Upper lobe of left lung (tissue), 6 donors: ENCODE results near the gene DRD5. TPM values are rescaled to one million over a fixed set of nuclear protein-coding genes. Genes with fewer than 3 reads are reported as not detected.
"Not testable (repeated sequence)": the region's sequence is repeated elsewhere in the genome, so short reads cannot be mapped to it uniquely, and the experiment has no call there.

Experiments used
- ATAC-seq, 2 donors: fragments of 200-7000 bp; cut with Tn5 transposase; one replicate each; pipeline ENCODE4 v1.9.1; 2022; ENCODE audit warnings: mild to moderate bottlenecking in 2 of 2, moderate library complexity in 2 of 2; ENCODE audit not compliant: low FRiP score in 2 of 2
- DNase-seq, 2 donors: peaks; one replicate each; pipeline ENCODE4 v3.0.0-alpha.2; 2019 to 2020
- H3K27ac ChIP-seq, 4 donors: fragments of 200-600 bp; sonication (generic); one replicate each; pipeline ENCODE4 v1.5.1; 2016 to 2019
- H3K27me3 ChIP-seq, 4 donors: fragments of 200-600 bp; sonication (generic); one replicate each; pipeline ENCODE4 v1.5.1; 2017 to 2019
- H3K36me3 ChIP-seq, 4 donors: fragments of 200-600 bp; sonication (generic); one replicate each; pipeline ENCODE4 v1.5.1; 2016 to 2019
- H3K4me1 ChIP-seq, 4 donors: fragments of 200-600 bp; sonication (generic); one replicate each; pipeline ENCODE4 v1.5.1; 2018 to 2019
- H3K4me3 ChIP-seq, 4 donors: fragments of 200-600 bp; sonication (generic); one replicate each; pipeline ENCODE4 v1.5.1; 2017 to 2019; ENCODE audit warnings: mild to moderate bottlenecking in 2 of 4, moderate library complexity in 1 of 4
- H3K9me3 ChIP-seq, 4 donors: fragments of 200-600 bp; sonication (generic); one replicate each; pipeline ENCODE4 v1.5.1; 2018 to 2019
- EP300 ChIP-seq, 4 donors: sonication (generic); formaldehyde crosslinking; IDR thresholded peaks; one replicate each; pipeline ENCODE4 v1.5.1; 2017; ENCODE audit warnings: antibody characterized with exemption in 4 of 4, control low read depth in 2 of 4
- POLR2A ChIP-seq, 4 donors: fragments of 450-650 bp; IDR thresholded peaks; one replicate each; pipeline ENCODE4 v1.5.1; 2016 to 2017; ENCODE audit warnings: antibody characterized with exemption in 4 of 4, mild to moderate bottlenecking in 2 of 4
- POLR2AphosphoS5 ChIP-seq, 2 donors: sonication (generic); formaldehyde crosslinking; IDR thresholded peaks; one replicate each; pipeline ENCODE4 v1.5.1; 2017; ENCODE audit warnings: antibody characterized with exemption in 2 of 2
- WGBS, 2 donors: methylation state at CpG; one replicate each; pipeline ENCODE4 v1.1.5; 2017 to 2018; 5-methylcytosine and 5-hydroxymethylcytosine counted together
- total RNA-seq, 6 donors: library from RNA; depleted of rRNA in 4 of 6; stranded (reverse); fragments of >200 nt in 4 of 6; gene quantifications; one replicate each; pipeline versions ENCODE4 v1.1.0 to v1.2.1, GENCODE V29; 2016 to 2021
- TF ChIP-seq, protein P1 (sequence below), 6 experiments: fragments of 450-650 bp in 4 of 6; fragments of 200-600 bp in 2 of 6; sonication (generic) in 2 of 6; IDR thresholded peaks; one replicate each; pipeline ENCODE4 v1.5.1; 2016 to 2019; ENCODE audit warnings: antibody characterized with exemption in 6 of 6
- donor health status: DM: no; HTN: no; CAD: no; lungs with moderate emphysema.
- donor health status: DM: no; HTN: yes; CAD: no; lungs with severe emphysema.

The DRD5 gene
- not detected for total RNA-seq

DNA sequence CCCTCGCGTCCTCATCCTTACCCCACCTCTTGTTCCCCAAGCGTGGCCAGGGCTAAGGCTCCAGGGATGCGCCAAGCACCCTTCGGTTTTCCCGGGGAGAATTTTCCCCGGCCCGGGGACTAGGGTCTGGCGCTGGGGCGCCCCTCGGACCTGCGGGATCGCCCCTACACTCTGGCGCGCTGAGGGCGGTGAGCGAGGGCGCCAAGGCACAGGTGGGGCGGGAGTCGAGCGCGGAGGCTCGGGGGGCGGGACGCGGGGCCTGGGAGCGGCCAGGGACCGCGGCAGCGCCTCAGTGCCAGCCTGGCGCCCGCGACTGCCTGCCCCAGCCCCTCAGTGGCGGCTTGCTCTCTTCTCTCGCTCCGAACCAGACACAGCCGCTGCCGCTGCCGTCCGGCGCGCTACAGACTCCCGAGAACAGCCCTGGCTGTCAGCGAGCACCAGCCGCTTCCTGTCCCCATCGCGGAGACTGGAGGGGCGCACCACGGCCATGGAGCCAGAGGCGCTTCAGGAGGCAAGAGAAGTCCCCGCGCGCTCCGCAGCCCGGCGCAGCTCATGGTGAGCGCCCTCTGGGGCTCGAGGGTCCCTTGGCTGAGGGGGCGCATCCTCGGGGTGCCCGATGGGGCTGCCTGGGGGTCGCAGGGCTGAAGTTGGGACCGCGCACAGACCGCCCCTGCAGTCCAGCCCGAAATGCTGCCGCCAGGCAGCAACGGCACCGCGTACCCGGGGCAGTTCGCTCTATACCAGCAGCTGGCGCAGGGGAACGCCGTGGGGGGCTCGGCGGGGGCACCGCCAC is at the start of gene DRD5:
Gene DRD5, plus strand, starts transcription at position 292 of the 793 bp plus-strand sequence. Its CDS starts 396 bp downstream, at position 688.
- H3K36me3 ChIP-seq, result no peaks in the 10 kb centered on the region
- peaks cover 0 to 10% (median 0%) of the 10 kb centered on the region in 4 donors for H3K4me1 ChIP-seq
- 6 to 10% methylated on average over 4 to 34 of the region's 78 CpGs for WGBS, 2 donors
- no peak for TF ChIP-seq EP300 (IDR thresholded peaks at IDR 0.05)
- TF ChIP-seq POLR2A (IDR thresholded peaks at IDR 0.05), result no peak
- TF ChIP-seq, protein P1, sequence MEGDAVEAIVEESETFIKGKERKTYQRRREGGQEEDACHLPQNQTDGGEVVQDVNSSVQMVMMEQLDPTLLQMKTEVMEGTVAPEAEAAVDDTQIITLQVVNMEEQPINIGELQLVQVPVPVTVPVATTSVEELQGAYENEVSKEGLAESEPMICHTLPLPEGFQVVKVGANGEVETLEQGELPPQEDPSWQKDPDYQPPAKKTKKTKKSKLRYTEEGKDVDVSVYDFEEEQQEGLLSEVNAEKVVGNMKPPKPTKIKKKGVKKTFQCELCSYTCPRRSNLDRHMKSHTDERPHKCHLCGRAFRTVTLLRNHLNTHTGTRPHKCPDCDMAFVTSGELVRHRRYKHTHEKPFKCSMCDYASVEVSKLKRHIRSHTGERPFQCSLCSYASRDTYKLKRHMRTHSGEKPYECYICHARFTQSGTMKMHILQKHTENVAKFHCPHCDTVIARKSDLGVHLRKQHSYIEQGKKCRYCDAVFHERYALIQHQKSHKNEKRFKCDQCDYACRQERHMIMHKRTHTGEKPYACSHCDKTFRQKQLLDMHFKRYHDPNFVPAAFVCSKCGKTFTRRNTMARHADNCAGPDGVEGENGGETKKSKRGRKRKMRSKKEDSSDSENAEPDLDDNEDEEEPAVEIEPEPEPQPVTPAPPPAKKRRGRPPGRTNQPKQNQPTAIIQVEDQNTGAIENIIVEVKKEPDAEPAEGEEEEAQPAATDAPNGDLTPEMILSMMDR (IDR thresholded peaks at IDR 0.05), result no peak
- TF ChIP-seq POLR2AphosphoS5 (IDR thresholded peaks at IDR 0.05), result no peak
- ATAC-seq (no peak), DNase-seq (peak in 1 of 2 donors; percentile 81)
- H3K4me3 ChIP-seq, result peak within 1 kb of the TSS in 2 of 4 donors; percentile 6 to 14
- H3K27ac ChIP-seq, result no peak within 1 kb of the TSS
- no peaks in the 10 kb centered on the region for H3K9me3 ChIP-seq
- H3K27me3 ChIP-seq, result peaks cover 0 to 14% (median under 1%) of the 10 kb centered on the region in 4 donors

DNA sequence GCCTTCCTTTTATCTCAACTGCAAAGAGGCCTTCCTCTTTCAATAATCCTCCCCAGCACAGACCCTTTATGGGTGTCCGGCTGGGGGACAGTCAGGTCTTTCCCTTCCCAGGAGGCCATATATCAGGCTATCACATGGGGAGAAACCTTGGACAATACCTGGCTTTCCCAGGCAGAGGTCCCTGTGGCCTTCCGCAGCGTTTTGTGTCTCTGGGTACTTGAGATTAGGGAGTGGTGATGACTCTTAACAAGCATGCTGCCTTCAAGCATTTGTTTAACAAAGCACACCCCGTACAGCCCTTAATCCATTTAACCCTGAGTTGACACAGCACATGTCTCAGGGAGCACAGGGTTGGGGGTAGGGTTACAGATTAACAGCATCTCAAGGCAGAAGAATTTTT is 49.2 kb upstream of the DRD5 start:
- 66% methylated on average over 4 of the region's 4 CpGs; no CpG with 5 or more reads in 1 of the 2 donors for WGBS, 2 donors
- not testable (repeated sequence) for H3K4me3 ChIP-seq
- DNase-seq, result peak in 1 of 2 donors; percentile 24

DNA sequence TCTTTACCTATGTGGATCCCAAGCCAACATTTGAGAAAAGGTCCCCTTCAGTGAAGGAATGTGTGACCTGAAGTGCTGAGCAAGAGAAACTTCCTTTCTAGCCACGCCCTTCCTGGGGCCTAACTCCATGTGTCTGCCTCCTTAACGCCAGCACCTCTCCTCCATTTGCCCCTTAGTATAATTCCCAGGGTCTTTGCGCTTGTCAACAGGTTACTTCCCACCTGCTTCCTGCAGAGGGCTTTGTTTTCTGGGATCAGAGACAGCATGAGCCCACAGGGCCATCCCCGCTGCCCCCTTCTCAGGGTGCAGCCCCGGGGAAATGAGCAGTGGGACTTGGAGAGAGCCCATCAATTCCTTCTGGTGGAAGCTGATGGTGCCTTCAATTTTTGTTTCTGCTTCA is 45.9 kb upstream of the DRD5 start:
- H3K27ac ChIP-seq, result no peak overlapping the region
- ATAC-seq (no peak), DNase-seq (peak in 1 of 2 donors; percentile 5)
- H3K27me3 ChIP-seq, result no peaks in the 10 kb centered on the region
- no peaks in the 10 kb centered on the region for H3K36me3 ChIP-seq
- H3K9me3 ChIP-seq, result no peaks in the 10 kb centered on the region
- 74 to 84% methylated on average over 5 of the region's 5 CpGs for WGBS, 2 donors
- no peak overlapping the region for H3K4me3 ChIP-seq
- TF ChIP-seq EP300 (IDR thresholded peaks at IDR 0.05), result no peak
- H3K4me1 ChIP-seq, result no peaks in the 10 kb centered on the region

More for the DNA sequence above, 49.2 kb upstream of the DRD5 start:
- H3K9me3 ChIP-seq, ATAC-seq, H3K36me3 ChIP-seq, H3K27me3 ChIP-seq, H3K4me1 ChIP-seq, H3K27ac ChIP-seq: not testable (repeated sequence)

DNA sequence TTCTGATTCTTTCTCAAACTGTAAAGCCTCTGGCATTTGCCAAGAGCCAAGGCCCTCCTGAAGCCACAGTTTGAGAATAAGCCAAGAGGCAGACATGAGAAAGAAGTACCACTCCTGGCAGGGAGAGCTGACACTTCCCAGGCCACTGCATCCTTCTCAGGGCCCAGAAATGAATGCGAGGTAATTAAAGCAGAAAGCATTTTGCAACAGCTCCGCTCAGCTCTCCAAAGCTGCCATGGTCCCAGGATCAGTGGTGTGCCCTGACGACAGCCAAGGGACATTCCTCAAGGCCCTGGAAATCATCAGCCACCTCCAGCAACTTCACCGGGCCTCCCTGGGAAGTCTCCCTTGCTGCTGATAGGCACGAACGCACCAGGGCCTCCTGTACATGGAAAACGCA is 44.2 kb upstream of the DRD5 start:
- H3K4me1 ChIP-seq, H3K9me3 ChIP-seq, H3K36me3 ChIP-seq, H3K27me3 ChIP-seq, H3K27ac ChIP-seq, ATAC-seq, DNase-seq, H3K4me3 ChIP-seq: not testable (repeated sequence)
- 54 to 73% methylated on average over 7 of the region's 7 CpGs for WGBS, 2 donors

DNA sequence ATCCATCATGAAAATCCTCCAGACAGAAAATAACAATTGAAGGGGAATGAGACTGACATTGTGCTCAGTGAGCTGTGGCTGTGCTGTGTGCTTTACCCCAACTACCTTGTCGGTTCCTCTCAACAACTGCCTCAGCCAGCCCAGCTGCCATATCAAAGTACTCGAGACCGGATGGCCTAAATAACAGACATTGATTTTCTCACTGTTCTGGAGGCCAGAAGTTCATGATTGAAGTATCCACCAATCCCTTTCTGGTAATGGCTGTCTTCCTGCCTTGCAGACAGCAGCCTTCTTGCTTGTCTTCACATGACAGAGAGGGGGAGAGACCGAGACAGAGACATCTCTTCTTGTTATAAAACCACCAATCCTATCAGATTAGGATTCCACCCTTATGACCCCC is 37.6 kb upstream of the DRD5 start:
- DNase-seq, H3K4me1 ChIP-seq, H3K27me3 ChIP-seq, ATAC-seq, H3K36me3 ChIP-seq, H3K9me3 ChIP-seq, H3K4me3 ChIP-seq, H3K27ac ChIP-seq: not testable (repeated sequence)
- 77 to 89% methylated on average over 4 of the region's 4 CpGs for WGBS, 2 donors

DNA sequence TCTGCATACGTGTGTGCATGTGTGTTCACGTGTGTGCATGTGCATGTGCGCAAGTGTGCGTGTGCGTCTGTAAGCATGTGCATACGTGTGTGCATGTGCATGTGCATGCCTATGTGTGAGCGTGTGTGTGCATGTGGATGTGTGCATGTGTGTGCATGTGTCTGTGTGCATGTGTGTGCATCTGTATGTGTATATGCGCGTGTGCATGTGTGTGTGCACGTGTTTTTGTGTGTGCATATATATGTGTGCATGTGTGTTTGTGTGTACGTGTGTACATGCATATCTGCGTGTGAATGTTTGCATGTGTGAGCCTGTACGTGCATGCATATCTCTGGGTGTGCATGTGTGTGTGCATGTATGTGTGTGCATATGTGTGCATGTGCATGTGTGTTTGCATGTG is 35.7 kb upstream of the DRD5 start:
- Histone ChIP-seq H3K36me3 (no peaks in the 10 kb centered on the region), H3K27ac (no peak overlapping the region), H3K4me1 (no peaks in the 10 kb centered on the region), H3K9me3 (no peaks in the 10 kb centered on the region), H3K27me3 (no peaks in the 10 kb centered on the region), H3K4me3 (no peak overlapping the region)
- ATAC-seq (no peak), DNase-seq (no peak)
- 94 to 98% methylated on average over 13 of the region's 13 CpGs for WGBS, 2 donors
- no peak for TF ChIP-seq POLR2A (IDR thresholded peaks at IDR 0.05)
- no peak for TF ChIP-seq EP300 (IDR thresholded peaks at IDR 0.05)
- TF ChIP-seq, protein P1 (IDR thresholded peaks at IDR 0.05), result no peak
- TF ChIP-seq POLR2AphosphoS5 (IDR thresholded peaks at IDR 0.05), result no peak
